Tongue (tissue), 2 donors: ENCODE measurements around the gene PRPSAP2. TPM values are rescaled to one million over a fixed set of nuclear protein-coding genes. Genes with fewer than 3 reads are reported as not detected.
"Not testable (repeated sequence)": the region's sequence is repeated elsewhere in the genome, so short reads cannot be mapped to it uniquely, and the experiment has no call there.

Experiments used
- DNase-seq: peaks from one replicate; pipeline ENCODE4 v3.0.0-alpha.2; 2015
- total RNA-seq: library from RNA; depleted of rRNA; stranded (reverse); fragments of >200 nt; gene quantifications from one replicate; pipeline ENCODE4 v1.2.3, GENCODE V29; 2014

PRPSAP2 gene
- total RNA-seq, 1 donor from 2014 or later = 43.1 TPM

DNA sequence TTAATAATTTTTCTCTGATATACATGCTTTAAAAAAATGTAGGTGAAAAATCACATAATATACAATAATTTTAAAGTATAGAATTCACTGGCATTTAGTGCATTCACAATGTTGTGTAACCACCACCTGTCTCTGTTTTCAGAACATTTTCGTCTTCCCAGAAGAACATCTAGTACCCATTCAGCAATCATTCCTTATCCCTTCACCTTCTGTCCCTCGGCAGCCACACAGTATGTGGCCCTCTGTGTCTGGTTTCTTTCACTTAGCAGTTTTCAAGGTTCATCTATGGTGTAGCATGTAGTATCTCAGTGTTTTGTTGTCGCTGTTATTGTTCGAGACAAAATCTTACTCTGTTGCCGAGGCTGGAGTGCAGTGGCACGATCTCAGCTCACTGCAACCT lies 33.6 kb downstream of the PRPSAP2 start:
- DNase-seq = no peak

DNA sequence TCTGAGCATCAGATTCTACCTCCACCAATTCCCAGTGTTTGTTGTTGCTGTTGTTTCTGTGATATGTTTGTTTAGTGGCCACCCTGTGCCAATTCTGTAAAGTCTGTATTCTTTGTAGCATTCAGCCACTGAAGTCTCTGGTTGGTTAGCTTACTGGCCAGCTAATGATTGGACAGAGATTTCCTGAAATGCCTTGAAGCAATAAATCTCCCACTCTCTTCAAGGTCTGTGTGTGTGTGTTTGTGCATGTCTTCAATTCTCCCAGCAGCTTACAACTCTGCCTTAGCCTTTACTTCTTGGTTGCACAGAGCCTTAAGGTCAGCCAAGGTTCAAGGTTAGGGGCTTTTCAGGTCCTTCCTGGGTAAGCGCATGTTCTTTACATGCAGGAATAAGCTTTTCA lies 38.2 kb downstream of the PRPSAP2 start:
- DNase-seq = no peak

DNA sequence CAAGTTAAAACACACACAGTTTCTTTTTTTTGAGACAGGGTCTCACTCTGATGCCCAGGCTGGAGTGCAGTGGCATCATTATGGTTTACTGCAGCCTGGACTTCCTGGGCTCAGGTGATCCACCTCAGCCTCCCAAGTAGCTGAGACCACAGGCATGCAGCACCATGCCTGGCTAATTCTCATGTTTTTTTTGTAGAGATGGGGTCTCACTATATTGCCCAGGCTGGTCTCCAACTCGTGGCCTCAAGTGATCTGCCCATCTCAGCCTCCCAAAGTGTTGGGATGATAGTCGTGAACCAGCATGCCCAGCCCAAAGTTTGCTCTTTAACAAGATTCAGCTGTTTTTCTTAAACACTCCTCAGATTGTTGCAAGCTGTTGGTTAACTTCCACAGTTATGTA lies 39.0 kb downstream of the PRPSAP2 start:
- DNase-seq = no peak

DNA sequence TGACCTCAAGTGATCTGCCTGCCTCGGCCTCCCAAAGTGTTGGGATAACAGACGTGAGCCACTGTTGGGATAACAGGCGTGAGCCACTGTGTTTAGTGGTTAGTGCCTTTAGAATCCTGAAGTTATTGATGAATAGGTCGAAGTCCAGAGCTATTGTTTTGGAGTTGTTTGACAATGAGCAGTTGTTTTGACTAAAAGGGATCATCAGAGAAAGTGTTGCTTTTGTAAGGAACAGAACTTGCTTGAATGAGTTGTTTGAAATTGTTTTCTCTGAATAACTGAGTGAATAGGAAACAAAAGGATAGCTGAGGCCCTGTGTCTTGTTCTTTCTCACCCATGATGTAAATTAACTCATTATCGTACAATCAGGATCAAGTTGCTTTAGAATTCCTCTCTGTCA lies 46.6 kb downstream of the PRPSAP2 start:
- DNase-seq = no peak

DNA sequence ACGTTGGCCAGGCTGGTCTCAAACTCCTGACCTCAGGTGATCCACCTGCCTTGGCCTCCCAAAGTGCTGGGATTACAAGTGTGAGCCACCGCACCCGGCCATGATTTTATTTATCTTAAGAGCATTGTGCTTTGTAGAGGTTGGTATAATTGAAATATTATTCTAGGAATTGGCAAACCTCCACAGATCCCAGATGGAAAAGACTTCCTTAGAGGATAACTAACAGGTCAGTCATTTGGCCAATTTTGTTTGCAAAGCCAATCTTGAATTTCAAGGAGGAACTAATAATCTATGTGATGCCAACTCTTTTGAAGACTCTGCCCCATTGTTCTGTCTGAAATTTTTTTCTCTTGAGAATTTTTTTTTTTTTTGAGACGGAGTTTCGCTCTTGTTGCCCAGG lies 47.3 kb downstream of the PRPSAP2 start:
- no peak for DNase-seq

DNA sequence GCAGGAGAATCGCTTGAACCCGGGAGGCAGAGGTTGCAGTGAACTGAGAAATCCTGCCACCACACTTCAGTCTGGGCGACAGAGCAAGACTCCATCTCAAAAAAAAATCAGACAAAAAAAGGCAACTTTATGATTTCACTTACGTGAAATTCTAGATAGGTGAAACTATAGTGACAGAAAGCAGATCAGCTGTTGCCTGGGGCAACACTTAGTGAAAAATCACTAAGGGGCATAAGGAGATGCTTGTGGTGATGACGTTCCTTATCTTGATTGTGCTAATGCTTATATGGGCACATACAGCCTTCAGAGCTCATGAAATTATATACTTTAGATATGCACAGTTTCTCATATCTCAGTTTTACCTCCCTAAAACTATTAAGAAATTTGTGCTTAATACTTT lies 52.4 kb downstream of the PRPSAP2 start:
- DNase-seq = no peak

DNA sequence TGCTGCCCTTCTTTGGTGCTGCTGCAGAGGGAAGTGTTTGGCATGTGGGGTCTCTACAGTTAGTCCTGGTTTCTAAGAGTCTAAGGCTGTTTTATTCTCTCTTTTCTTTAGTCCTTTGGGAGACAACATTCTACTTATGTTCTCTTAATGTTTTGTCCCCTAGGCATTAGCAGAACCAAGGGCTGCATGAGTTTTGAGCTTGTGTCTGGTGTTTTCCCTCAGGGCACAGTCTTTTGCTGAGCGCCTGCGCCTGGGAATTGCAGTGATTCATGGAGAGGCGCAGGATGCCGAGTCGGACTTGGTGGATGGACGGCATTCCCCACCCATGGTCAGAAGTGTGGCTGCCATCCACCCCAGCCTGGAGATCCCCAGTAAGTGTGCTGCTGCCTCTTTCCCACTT lies 53.0 kb downstream of the PRPSAP2 start:
- no peak for DNase-seq

DNA sequence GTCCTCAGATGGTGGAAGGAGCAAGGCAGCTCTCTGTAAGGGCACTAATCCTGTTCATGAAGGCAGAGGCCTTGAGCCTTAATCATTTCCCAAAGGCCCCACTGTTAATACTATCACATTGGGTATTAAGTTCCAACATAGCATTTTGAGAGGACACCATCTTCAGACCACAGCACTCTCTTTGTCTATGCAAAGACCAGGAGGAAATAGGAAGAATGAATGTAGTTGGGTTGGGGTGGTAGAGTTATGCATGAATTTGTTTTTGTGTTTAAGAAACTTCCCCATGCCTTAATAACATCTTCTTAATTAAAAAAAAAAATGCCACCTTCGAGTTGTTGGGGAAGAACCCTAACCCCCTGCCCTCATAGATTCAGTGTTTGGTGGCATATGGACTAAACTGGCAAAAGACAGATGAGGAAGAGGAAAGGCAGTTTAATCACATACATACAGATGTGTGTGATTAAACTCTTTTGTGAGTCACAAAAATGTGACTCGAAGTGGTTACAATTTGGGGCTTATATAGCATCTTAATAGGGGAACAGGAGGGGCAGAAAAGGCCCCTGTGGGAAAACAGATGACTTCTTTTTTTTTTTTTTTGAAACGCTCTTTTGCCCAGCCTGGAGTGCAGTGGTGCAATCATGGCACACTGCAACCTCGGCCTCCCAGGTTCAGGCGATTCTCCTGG lies 59.0 kb downstream of the PRPSAP2 start:
- DNase-seq = no peak

DNA sequence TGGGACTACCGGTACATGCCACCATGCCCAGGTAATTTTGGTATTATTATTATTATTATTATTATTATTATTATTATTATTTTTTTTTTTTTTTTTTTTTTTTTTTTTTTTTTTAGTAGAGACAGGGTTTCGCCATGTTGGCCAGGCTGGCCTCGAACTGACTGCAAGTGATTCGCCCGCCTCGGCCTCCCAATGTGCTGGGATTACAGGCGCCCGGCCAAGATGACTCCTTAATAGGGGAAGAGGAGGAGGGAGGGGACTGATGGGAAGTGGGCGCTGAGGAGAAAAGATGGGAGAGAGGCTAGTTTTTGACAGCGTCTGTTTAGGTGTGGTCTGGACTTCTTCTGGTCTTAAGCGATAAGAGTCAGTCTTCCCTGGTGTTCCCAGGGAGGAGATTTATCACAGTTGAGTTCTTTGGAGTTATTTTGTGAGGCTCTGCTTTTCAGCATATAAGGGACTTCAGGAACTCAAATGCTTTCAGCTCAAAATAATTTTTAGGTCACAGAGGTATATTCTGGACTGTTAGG lies 59.6 kb downstream of the PRPSAP2 start:
- no peak for DNase-seq

DNA sequence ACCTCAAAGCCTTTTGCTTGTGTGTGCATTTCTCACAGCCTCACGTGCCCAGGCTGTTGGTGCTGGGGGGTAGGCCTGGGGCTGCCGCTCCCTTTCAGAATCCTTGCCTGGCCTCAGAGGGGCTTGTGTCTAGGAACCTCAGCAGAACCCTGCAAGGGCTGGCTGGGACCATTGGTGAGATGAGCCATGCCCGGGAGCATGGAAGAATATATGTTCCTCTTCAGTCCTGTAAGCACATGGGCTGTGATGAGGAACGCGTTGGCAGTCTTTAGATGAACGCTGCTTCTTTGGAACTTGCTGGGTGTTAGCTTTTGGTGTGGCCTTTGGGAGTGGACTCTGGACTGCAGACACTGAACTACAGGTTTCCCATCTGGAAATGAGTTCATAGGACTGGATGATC lies 62.0 kb downstream of the PRPSAP2 start:
- DNase-seq = no peak

DNA sequence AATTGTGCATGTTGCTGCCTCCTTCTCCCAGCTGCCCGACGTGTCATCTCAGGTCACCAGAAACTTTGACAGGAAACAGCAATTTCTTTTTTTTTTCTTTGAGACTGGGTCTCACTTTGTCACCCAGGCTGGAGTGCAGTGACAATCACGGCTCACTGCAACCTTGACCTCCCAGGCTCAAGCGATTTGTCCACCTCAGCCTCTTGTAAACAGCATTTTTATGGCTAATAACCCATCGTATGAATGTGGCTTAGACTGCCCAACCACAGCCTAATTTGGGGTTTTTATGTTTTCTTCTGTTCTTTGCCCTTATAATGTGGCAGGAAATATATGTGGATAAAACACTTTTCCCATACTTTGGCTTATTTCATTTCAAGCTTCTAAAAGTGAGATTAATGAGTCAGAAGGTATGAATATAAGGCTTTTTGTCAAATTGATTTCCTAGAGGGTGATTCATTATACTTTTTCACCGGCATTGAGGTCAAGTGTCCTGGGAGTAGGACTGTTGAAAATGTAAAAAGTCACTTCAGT lies 63.0 kb downstream of the PRPSAP2 start:
- no peak for DNase-seq

DNA sequence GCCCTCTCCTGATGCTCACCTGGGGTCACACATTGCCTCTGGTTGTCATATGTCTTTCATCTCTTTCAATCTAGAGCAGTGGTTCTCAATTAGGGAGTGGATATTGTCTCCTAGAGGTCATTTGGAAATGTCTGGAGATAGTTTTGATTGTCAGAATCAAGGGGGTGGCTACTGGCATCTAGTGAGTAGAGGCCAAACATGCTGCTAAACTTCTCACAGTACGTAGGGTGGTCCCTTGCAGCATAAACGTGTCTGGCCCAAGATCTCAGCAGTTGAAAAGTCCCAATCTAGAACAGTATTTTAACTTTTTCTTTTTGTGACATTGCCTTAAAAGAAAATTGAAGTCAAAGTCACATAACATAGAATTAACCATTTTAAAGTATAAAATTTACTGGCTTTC lies 63.6 kb downstream of the PRPSAP2 start:
- DNase-seq = no peak

DNA sequence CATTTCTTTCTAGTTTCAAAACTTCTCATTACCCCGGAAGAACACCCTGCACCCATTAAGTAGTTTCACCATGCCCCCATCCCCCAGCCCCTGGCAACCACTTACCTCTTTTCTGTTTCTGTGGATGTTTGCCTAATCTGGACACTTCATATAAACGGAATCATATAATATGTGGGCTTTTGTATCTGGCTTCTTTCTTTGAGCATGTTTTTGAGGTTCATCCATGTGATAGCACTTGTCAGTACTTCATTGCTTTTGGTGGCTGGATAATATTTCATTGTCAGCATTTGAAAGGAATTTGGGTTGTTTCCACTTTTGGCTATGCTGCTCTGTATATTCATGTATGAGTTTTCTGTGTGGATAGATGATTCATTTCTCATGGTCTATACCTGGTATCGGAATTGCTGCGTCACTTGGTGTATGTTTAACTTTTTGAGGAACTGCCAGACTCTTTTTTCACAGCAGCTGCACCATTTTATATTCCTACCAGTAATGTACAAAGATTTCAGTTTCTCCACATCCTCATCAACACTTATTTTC lies 64.1 kb downstream of the PRPSAP2 start:
- peak; percentile 11 for DNase-seq

DNA sequence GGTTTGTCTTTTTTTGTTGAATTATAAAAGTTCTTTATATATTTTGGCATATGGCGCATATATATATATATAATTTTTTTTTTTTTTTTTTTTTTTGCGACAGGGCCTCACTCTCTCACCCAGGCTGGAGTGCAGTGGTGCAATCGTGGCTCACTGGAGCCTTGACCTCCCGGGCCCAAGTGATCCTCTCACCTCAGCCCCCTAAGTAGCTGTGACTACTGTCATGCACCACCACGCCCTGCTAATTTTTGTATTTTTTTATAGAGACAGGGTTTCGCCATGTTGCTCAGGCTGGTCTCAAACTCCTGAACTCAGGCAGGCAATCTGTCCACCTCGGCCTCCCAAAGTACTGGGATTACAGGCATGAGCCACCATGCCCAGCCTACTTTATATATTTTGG lies 64.7 kb downstream of the PRPSAP2 start:
- DNase-seq = not testable (repeated sequence)

DNA sequence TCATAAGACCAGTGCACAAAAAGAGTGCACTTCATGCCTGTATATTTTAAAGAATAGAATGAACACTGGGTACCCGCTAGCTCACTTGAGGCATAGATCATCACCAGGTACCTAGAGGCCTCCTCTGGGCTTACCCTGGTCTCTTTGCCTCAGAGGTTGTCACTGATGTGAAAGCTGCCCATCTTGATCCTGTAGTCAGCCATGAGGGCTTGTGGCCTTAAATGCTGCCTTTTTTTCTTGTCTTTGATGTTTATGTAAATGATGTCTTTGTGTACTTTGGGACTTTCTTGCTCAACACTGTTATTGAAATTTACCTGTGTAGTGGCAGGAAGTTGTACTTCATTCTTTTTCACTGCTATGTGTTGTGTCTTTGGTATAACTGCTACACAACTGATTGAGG lies 67.3 kb downstream of the PRPSAP2 start:
- no peak for DNase-seq

DNA sequence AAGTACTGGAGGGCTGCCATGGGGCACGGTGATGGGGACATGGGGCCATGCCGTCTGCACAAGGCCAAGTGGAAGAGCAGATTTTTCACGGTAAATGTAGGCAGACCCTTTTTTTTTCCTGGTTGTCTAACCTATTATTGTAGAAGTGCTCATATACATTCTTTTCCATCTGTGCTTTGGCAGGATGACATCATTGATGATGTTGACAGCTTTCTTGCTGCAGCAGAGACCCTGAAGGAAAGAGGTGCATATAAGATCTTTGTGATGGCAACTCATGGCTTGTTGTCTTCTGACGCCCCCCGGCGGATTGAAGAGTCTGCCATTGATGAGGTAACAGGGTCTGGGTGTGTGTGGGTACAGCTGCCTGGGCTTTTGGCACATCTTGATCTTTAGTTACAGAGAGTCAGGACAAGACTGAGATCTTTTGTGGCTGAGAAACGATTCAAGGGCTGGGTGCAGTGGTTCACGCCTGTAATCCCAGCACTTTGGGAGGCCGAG lies 70.7 kb downstream of the PRPSAP2 start:
- DNase-seq = no peak

DNA sequence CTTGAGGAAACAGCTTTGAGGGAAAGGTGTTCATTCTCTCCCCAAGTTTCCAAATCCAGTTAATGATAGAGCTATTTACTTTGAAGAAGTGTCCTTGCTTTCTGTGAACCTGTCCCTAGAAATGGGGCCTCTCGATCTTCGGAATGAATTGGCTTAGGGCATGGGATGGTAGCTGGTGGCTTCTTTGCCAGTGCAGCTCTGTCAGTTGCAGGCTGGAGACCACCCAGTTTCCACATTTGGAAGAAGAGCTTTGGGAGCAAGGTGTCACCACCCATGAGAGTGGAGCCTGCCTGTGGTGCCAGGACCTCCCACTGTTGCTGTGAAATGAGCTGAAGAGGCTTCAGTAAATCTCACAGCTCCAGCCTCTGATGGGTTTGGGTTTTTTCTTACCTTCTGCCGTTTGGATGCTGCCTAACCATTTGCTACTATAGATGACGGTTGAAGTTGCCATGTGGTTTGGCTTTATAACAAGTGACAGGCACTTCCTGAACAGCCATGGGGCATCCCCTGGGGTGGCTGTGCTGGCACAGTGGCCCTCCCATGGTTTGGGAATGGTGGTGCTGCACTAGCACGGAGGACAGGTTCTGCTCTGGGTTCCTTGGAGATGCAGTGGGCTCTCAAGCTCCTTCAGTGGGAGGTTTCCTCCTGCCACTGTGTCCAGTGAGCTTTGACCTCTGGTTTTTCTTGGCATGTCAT lies 74.6 kb downstream of the PRPSAP2 start:
- DNase-seq = no peak

DNA sequence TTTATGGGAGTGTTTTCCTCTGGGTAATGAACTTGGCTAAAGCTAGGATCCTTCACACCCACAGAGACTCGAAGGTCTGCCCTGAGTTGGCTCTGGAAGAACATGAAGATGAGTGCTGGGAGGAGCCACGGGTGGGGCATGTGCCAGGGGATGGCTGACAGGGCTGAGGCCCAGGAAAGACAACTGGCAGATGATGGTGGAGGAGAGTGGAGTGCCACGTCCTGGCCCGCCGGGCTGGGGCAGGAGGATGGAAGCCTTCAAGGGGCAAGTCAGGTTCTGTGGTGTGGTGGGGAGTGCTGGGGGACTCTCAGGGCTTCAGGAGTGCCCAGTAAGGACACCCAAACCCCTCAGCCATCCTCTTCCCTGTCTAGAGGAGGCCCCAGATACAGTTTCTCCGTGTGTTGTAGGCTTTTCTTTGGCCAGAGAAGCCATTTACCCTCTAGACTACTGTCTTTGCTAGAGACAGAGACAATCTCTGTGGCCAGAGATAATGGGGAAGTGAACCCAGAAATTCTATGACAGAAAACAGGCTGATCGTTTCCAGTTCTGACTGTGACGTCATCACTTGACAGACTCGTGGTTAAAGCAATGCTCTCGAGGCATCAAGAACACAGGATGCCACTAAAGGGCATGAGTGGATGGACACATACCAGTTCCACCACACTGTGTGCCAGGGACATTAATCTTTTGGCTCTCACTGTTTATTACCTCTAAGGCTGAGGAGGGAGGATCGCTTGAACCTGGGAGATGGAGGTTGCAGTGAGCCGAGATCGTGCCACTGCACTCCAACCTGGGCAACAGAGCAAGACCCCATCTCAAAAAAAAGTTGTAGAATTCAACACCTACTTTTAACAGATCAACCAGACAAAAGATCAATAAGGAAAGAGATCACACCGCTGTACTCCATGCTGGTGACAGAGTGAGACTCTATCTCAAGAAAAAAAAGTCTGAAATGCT lies 75.4 kb downstream of the PRPSAP2 start:
- DNase-seq = no peak

DNA sequence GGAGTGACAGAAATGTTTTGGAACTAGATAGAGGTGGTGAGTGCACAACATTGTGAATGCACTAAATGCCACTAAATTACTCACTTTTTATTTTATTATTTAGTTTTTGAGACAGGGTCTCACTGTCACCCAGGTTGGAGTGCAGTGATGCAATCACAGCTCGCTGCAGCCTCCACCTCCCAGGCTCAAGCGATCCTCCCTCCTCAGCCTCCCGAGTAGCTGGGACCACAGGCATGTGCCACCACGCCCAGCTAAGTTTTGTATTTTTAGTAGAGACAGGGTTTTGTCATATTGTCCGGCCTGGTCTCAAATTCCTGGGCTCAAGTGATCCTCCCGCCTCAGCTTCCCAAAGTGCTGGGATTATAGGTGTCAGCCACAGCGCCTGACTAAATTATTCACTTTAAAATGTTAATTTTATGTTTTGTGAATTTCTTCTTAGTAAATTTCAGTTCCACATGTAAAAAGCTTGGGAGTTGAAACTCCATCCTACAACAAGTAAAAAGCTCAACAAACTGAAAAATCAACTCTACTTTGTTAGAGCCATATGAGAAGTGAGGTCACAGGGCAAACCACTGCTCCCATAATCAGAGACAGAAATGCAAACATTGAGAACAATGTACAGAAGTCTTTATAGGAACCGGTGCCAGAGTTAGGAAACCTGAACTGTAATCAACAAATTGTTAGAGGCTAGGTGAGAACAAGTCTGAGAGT lies 80.2 kb downstream of the PRPSAP2 start:
- no peak for DNase-seq

DNA sequence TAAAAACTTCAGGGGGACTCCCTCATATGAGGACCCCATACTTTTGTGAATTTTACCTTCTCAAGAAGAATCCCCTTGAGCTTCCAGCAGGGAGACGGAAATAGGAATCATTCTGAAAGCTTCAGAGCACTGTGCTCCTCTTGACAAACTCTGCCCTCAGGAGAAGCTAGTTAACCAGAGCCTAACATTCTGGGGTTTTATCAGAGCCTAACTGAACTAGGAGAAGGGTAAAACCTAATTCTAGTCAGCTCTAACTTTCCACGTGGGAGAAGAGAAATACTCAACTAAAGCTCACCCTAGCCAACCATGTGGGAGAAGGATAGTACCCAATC lies 80.7 kb downstream of the PRPSAP2 start:
- DNase-seq = no peak

DNA sequence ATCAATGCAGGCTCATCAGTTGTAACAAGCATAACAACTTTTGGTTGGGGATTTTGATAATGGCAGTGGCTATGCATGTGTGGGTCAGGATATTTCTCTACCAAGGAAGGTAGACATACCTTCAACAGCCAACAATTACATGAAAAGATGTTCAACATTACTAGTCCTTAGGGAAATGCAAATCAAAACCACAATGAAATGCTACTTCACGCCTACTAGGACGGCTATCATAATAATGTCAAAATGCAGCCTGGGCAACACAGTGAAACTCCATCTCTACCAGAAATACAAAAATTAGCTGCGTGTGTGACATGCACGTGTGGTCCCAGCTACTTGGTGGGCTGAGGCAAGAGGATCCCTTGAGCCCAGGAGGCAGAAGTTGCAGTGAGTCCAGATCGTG lies 86.7 kb downstream of the PRPSAP2 start:
- no peak for DNase-seq

DNA sequence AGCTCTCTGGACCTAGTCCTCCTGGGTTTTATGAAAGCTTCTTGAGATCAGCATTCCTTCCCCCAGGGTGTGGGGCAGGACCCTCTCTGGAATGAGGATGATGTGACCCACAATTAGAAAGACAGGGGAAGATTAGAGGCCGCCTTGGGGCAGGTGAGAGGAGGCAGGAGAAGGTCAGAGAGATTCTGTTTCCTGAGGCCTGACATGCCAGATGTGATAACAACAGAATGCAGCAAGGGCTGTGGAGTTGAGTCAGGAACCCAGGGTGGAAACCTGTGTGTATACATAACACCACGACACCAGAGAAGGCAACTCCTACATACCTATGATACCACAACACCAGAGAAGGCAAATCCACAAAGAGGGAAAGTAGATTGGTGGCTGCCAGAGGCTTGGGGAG lies 88.6 kb downstream of the PRPSAP2 start:
- DNase-seq = no peak
